Thoracic aorta (tissue), 2 donors: ENCODE data around the gene ABHD13. TPM values are rescaled to one million over a fixed set of nuclear protein-coding genes. Genes with fewer than 3 reads are reported as not detected.

ENCODE experiments used
- ATAC-seq: fragments of 150-250 bp; one replicate; pipeline ENCODE4 v1.8.0; 2017; ENCODE audit warnings: low read depth; ENCODE audit not compliant: insufficient number of reproducible peaks, low FRiP score
- DNase-seq: peaks from one replicate; pipeline ENCODE4 v3.0.0-alpha.2; 2020; ENCODE audit warnings: low spot score
- H3K27ac ChIP-seq, 2 donors: fragments of 200-600 bp; sonication (generic); 1 replicate in 1 of 2; 2 replicates in 1 of 2; pipeline ENCODE4 v1.5.1; 2016; ENCODE audit warnings: mild to moderate bottlenecking in 2 of 2, moderate library complexity in 2 of 2
- H3K27me3 ChIP-seq: fragments of 200-600 bp; sonication (generic); replicated peaks from 2 replicates; pipeline ENCODE4 v1.6.0; 2016; ENCODE audit warnings: mild to moderate bottlenecking; ENCODE audit not compliant: insufficient read depth
- H3K36me3 ChIP-seq: fragments of 200-600 bp; sonication (generic); one replicate; pipeline ENCODE4 v1.5.1; 2016
- H3K4me1 ChIP-seq, 2 donors: fragments of 200-600 bp; sonication (generic); 1 replicate in 1 of 2; 2 replicates in 1 of 2; pipeline versions ENCODE4 v1.5.1 to v1.6.0; 2016; ENCODE audit warnings: low read depth in 2 of 2, mild to moderate bottlenecking in 1 of 2; ENCODE audit not compliant: control insufficient read depth in 1 of 2
- H3K4me3 ChIP-seq: fragments of 200-600 bp; sonication (generic); 2 replicates; pipeline ENCODE4 v1.5.1; 2016; ENCODE audit warnings: mild to moderate bottlenecking
- H3K9me3 ChIP-seq: fragments of 200-600 bp; sonication (generic); 2 replicates; pipeline ENCODE4 v1.5.1; 2016
- CTCF ChIP-seq: fragments of 200-600 bp; sonication (generic); IDR thresholded peaks from one replicate; pipeline ENCODE4 v1.5.1; 2019; ENCODE audit warnings: antibody characterized with exemption
- total RNA-seq, 2 donors: library from RNA; depleted of rRNA; stranded (reverse); fragments of >200 nt; gene quantifications; one replicate each; pipeline versions ENCODE4 v1.1.0 to v1.2.3, GENCODE V29; 2016

The ABHD13 gene
- total RNA-seq, 2 donors from 2014 or later = 8.5 to 18.0 TPM

DNA sequence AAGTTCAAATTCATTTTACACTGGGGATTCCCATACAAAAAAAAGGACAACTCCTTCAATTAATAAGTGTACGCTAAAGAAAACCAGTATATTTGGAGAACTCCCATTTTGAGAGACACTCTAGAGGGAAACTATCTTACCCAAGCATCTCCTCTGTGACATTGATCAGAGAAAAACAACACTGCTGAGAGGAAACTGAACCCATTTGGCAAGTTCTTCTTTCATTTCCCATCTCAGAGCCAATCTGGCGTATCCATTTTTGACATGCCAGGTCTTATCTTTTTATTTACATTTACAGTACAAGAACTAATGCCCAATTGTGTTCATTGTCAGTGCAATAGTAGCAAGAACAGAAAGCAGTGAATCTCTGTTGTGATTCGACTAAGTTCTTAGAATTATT lies 33.0 kb upstream of the ABHD13 start:
- Histone ChIP-seq H3K27ac (no peak overlapping the region), H3K27me3 (no peaks in the 10 kb centered on the region), H3K9me3 (no peaks in the 10 kb centered on the region), H3K4me3 (no peak overlapping the region), H3K4me1 (no peaks in the 10 kb centered on the region), H3K36me3 (no peaks in the 10 kb centered on the region)
- no peak for DNase-seq
- no peak for TF ChIP-seq CTCF
- no peak for ATAC-seq

DNA sequence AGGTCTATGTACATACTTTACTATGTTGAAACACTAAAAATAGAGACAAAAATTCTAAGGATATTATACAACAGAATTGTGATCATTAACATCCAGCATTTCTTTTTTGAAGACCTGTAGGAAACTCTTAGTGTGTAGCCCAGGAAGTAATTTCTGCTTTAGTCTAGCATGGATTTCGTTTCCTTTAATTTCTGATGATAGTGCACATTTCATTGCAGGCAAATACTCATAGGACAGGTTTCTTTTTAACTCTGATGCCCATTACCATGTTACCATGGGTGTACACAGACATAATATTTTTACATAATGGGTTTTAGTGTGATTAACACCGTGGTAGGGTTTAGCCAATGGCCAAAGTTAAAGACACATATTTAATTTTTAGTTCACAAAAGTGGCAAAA lies 29.9 kb upstream of the ABHD13 start:
- H3K36me3 ChIP-seq = no peaks in the 10 kb centered on the region
- no peak overlapping the region for H3K4me3 ChIP-seq
- H3K9me3 ChIP-seq = no peaks in the 10 kb centered on the region
- no peaks in the 10 kb centered on the region for H3K27me3 ChIP-seq
- ATAC-seq = no peak
- no peak for TF ChIP-seq CTCF
- DNase-seq = no peak
- no peaks in the 10 kb centered on the region for H3K4me1 ChIP-seq
- no peak overlapping the region for H3K27ac ChIP-seq

GRCh38 chr13:108190897-108191296 lies 27.3 kb upstream of the ABHD13 start:
- no peak for DNase-seq
- ATAC-seq = no peak
- Histone ChIP-seq H3K9me3 (no peaks in the 10 kb centered on the region), H3K36me3 (no peaks in the 10 kb centered on the region), H3K4me1 (no peaks in the 10 kb centered on the region), H3K4me3 (no peak overlapping the region), H3K27ac (no peak overlapping the region), H3K27me3 (no peaks in the 10 kb centered on the region)
- TF ChIP-seq CTCF = no peak

GRCh38 chr13:108193806-108194205 lies 24.4 kb upstream of the ABHD13 start:
- Histone ChIP-seq H3K9me3 (no peaks in the 10 kb centered on the region), H3K4me3 (no peak overlapping the region), H3K27me3 (no peaks in the 10 kb centered on the region), H3K27ac (no peak overlapping the region), H3K36me3 (no peaks in the 10 kb centered on the region), H3K4me1 (no peaks in the 10 kb centered on the region)
- no peak for ATAC-seq
- TF ChIP-seq CTCF = no peak
- DNase-seq = no peak

DNA sequence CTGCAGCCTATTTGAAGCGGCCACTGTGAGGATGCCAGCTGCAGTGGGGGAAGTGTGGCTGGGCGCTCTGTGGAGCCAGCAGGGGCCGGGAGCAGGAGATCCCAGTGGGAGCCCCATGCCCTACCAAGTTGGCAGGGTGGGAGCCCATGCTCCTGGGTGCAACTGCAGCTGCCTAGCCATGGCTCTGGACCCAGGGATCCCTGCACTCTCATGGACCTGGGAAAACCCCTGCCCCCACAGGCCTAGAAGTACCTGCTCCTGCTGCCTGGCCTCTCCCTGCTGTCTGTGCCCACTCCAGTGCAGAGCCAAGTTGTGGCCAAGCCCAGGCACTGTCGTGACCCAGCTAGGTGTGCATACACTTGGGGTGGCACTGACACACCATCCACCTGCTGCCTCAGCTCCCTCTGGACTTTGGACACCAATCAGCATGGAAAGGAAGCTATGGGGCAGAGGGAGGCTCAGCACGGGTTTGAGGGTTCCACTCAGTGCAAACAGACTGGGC lies 23.7 kb upstream of the ABHD13 start:
- no peak for TF ChIP-seq CTCF
- DNase-seq (no peak), ATAC-seq (no peak)
- Histone ChIP-seq H3K27ac (no peak overlapping the region), H3K4me1 (no peaks in the 10 kb centered on the region), H3K27me3 (no peaks in the 10 kb centered on the region), H3K4me3 (no peak overlapping the region), H3K36me3 (no peaks in the 10 kb centered on the region), H3K9me3 (no peaks in the 10 kb centered on the region)
